B cell (primary cell): ENCODE measurements around the gene SLC7A5. TPM values are rescaled to one million over a fixed set of nuclear protein-coding genes. Genes with fewer than 3 reads are reported as not detected.
A peak's percentile ranks its signal among the peaks of the same experiment; 100 is the strongest.

Source experiments
- ATAC-seq: fragments of 200-7000 bp; cut with Tn5 transposase; one replicate; pipeline ENCODE4 v1.10.0; 2021; ENCODE audit warnings: low read depth, mild to moderate bottlenecking, moderate number of reproducible peaks, moderate library complexity
- CTCF ChIA-PET: fragments of 350-600 bp; sonication (Branson Sonifier 250); formaldehyde crosslinking; loops from one replicate; lab custom pipeline; 2021; ENCODE audit warnings: antibody characterized with exemption, inconsistent platforms; lab: Charles Lee
- POLR2A ChIA-PET: fragments of 350-600 bp; sonication (Branson Sonifier 250); formaldehyde crosslinking; loops from one replicate; lab custom pipeline; 2021; ENCODE audit warnings: antibody characterized with exemption; lab: Charles Lee
- DNase-seq: peaks from one replicate; pipeline ENCODE4 v3.0.0; 2013
- H2AFZ ChIP-seq: 2 replicates; pipeline ENCODE4 v1.6.1; 2012; ENCODE audit warnings: mild to moderate bottlenecking, low read depth, low read length; ENCODE audit not compliant: insufficient read depth, poor library complexity, severe bottlenecking
- H3K27ac ChIP-seq, 2 donors: 1 replicate in 1 of 2; 2 replicates in 1 of 2; pipeline ENCODE4 v1.5.1; 2012 to 2013; ENCODE audit warnings: low read length in 2 of 2, mild to moderate bottlenecking in 2 of 2, moderate library complexity in 1 of 2
- H3K27me3 ChIP-seq, 4 experiments: fragments of 200-600 bp in 1 of 4; sonication (generic) in 1 of 4; replicated peaks in 1 of 4; 1 replicate in 2 of 4; 2 replicates in 2 of 4; pipeline versions ENCODE4 v1.6.1 to v1.7.0; 2013 to 2016; ENCODE audit warnings: low read length in 3 of 4, mild to moderate bottlenecking in 2 of 4, mixed read lengths in 1 of 4, moderate library complexity in 1 of 4; ENCODE audit not compliant: insufficient read depth in 4 of 4, control insufficient read depth in 3 of 4; ENCODE audit errors: control extremely low read depth in 1 of 4
- H3K36me3 ChIP-seq, 2 experiments: replicated peaks in 1 of 2; 1 replicate in 1 of 2; 2 replicates in 1 of 2; pipeline versions ENCODE4 v1.6.1 to v1.7.1; 2013; ENCODE audit warnings: low read length in 1 of 2; ENCODE audit not compliant: insufficient read depth in 2 of 2, control insufficient read depth in 1 of 2; ENCODE audit errors: control extremely low read depth in 1 of 2, extremely low read depth in 1 of 2
- H3K4me1 ChIP-seq, 2 donors: fragments of 200-600 bp in 1 of 2; sonication (generic) in 1 of 2; 1 replicate in 1 of 2; 2 replicates in 1 of 2; pipeline versions ENCODE4 v1.5.1 to v1.6.1; 2013 to 2017; ENCODE audit warnings: low read length in 2 of 2; ENCODE audit not compliant: control insufficient read depth in 2 of 2, insufficient read depth in 2 of 2
- H3K4me2 ChIP-seq: replicated peaks from 2 replicates; pipeline ENCODE3; 2012; ENCODE audit warnings: mild to moderate bottlenecking, low read depth, low read length; ENCODE audit not compliant: poor library complexity, severe bottlenecking
- H3K4me3 ChIP-seq, 5 experiments: fragments of 200-600 bp in 1 of 5; sonication (generic) in 1 of 5; 1 replicate in 3 of 5; 2 replicates in 2 of 5; pipeline versions ENCODE4 v1.5.1 to v1.7.0; 2011 to 2016; ENCODE audit warnings: low read length in 4 of 5, mild to moderate bottlenecking in 4 of 5, low read depth in 2 of 5, control low read depth in 1 of 5, moderate library complexity in 1 of 5; ENCODE audit not compliant: insufficient read depth in 1 of 5; ENCODE audit errors: control extremely low read depth in 1 of 5, extremely low read depth in 1 of 5
- H3K79me2 ChIP-seq: fragments of 200-600 bp; sonication (generic); one replicate; pipeline ENCODE4 v1.6.0; 2016; ENCODE audit warnings: low read length; ENCODE audit not compliant: control insufficient read depth, insufficient read depth
- H3K9ac ChIP-seq: fragments of 200-600 bp; sonication (generic); 2 replicates; pipeline ENCODE4 v1.6.1; 2017; ENCODE audit warnings: mild to moderate bottlenecking, low read length, moderate library complexity
- H3K9me3 ChIP-seq, 3 donors: one replicate each; pipeline versions ENCODE4 v1.6.1 to v1.7.1; 2013; ENCODE audit warnings: low read length in 2 of 3; ENCODE audit not compliant: control insufficient read depth in 2 of 3, insufficient read depth in 1 of 3; ENCODE audit errors: control extremely low read depth in 1 of 3
- H4K20me1 ChIP-seq: 2 replicates; pipeline ENCODE4 v1.6.0; 2012; ENCODE audit warnings: mild to moderate bottlenecking, low read length; ENCODE audit not compliant: insufficient read depth, control insufficient read depth, poor library complexity, severe bottlenecking
- H3K27ac Mint-ChIP-seq: one replicate; pipeline ENCODE4 v1.8.0; 2021; ENCODE audit warnings: mixed read lengths
- H3K27me3 Mint-ChIP-seq: one replicate; pipeline ENCODE4 v1.8.0; 2021; ENCODE audit warnings: mixed read lengths
- H3K4me1 Mint-ChIP-seq: one replicate; pipeline ENCODE4 v1.8.0; 2021; ENCODE audit warnings: mixed read lengths
- H3K4me3 Mint-ChIP-seq: one replicate; pipeline ENCODE4 v1.8.0; 2021; ENCODE audit warnings: mixed read lengths
- H3K9me3 Mint-ChIP-seq: one replicate; pipeline ENCODE4 v1.8.0; 2022; ENCODE audit warnings: mixed read lengths; ENCODE audit not compliant: insufficient read depth
- CTCF ChIP-seq: fragments of 200-600 bp; IDR thresholded peaks from one replicate; pipeline ENCODE4 v1.8.0; 2022; ENCODE audit warnings: antibody characterized with exemption, mild to moderate bottlenecking
- EZH2 ChIP-seq: IDR thresholded peaks from 2 replicates; pipeline ENCODE4 v1.6.1; 2012; ENCODE audit warnings: borderline replicate concordance, low read depth, mild to moderate bottlenecking, moderate library complexity, low read length; ENCODE audit not compliant: insufficient read depth, poor library complexity, severe bottlenecking
- WGBS: methylation state at CpG from one replicate; pipeline ENCODE4 v1.1.5; 2013; ENCODE audit warnings: missing lambda C conversion rate; ENCODE audit not compliant: insufficient coverage; 5-methylcytosine and 5-hydroxymethylcytosine counted together
- intact Hi-C: fragments of 100-400 bp; cut with micrococcal nuclease; formaldehyde crosslinking; loops from one replicate; pipeline ENCODE4 v1.10.0; 2022
- polyA plus RNA-seq: library from polyadenylated mRNA; depleted of rRNA; stranded (reverse); fragments of >200 nt; gene quantifications from 2 replicates; pipeline ENCODE4 v1.2.3, GENCODE V29; 2012
- total RNA-seq, 2 donors: library from RNA; stranded (reverse); fragments of 120-200 nt in 1 of 2; gene quantifications; 1 replicate in 1 of 2; 2 replicates in 1 of 2; pipeline versions ENCODE4 v1.2.3 to v1.2.4, GENCODE V29; 2013 to 2022

The SLC7A5 gene
- total and polyA plus RNA-seq, 2 donors (not counting 1 experiment from before 2014, with no cell fraction given): 2.5 to 20.9 TPM

DNA sequence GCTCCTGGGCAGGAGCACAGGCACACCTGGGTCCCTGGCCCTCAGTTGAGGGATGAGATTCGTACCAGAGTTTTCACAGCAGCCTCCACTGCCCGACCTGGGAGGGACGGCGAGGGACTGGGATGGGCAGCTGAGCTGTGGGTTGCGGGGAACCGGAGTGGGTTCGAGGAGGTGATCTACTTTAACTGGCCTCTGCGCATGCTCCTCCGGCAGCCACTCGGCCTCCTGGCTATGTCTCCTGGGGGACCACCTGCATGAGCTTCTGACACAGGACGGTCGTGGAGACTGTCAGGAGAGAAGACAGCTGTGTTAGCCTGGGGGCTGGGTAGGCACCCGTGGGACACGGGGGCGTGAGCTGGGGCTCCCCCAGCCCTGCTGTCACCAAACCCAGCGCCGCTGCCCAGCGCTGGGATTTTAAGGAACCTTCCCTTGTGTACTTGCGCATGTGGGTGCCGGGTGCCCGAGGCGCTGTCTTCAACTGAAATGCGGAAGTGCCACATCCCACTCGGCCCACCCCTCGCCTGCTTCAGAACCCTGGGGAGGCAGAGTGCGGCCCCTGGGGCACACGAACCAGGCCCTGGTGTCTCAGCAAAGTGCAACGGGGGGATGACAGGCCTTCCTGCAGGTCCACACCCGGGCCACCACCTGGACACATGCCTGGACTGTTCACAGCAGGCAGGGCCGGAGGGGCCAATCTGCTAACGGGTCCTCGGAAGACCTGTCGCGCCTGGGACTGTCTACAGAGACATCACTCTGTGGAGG, 36.4 kb downstream of the SLC7A5 start:
- Histone ChIP-seq H3K9ac (no peak overlapping the region), H3K4me1 (peaks cover 3 to 27% of the 10 kb centered on the region in 2 donors), H3K4me2 (peak overlapping the region; percentile 63), H3K27me3 (no peaks in the 10 kb centered on the region), H3K36me3 (peaks cover 0 to 9% of the 10 kb centered on the region in 2 experiments), H3K27ac (peak overlapping the region in 1 of 2 donors; percentile 49), H4K20me1 (no peaks in the 10 kb centered on the region), H3K9me3 (no peaks in the 10 kb centered on the region), H3K4me3 (peak overlapping the region in 2 of 5 experiments; percentile 8 to 14), H2AFZ (peak overlapping the region; percentile 47), H3K79me2 (no peaks in the 10 kb centered on the region)
- POLR2A ChIA-PET: interaction anchor here (2.1 kb wide), 1 partner anchor 23 kb away, joined by 6 read pairs; no protein-coding TSS in a partner anchor
- 32% methylated on average over 34 of the region's 34 CpGs for WGBS
- CTCF ChIA-PET: interaction anchor here (1.0 to 3.6 kb wide), 4 partner anchors 17 to 54 kb away, joined by 5 to 16 read pairs (median 10); no protein-coding TSS in a partner anchor
- H3K4me1 Mint-ChIP-seq: peaks cover 16% of the 10 kb centered on the region
- TF ChIP-seq EZH2 (no peak), CTCF (no peak)
- H3K9me3 Mint-ChIP-seq: no peaks in the 10 kb centered on the region
- intact Hi-C loops: loop anchor here (1.0 kb wide), 1 partner anchor 23 kb away; no protein-coding TSS in a partner anchor
- H3K4me3 Mint-ChIP-seq: peak overlapping the region; percentile 45
- DNase-seq (peak; percentile 86), ATAC-seq (peak; percentile 88)
- H3K27ac Mint-ChIP-seq: peak overlapping the region; percentile 63
- no peaks in the 10 kb centered on the region for H3K27me3 Mint-ChIP-seq

DNA sequence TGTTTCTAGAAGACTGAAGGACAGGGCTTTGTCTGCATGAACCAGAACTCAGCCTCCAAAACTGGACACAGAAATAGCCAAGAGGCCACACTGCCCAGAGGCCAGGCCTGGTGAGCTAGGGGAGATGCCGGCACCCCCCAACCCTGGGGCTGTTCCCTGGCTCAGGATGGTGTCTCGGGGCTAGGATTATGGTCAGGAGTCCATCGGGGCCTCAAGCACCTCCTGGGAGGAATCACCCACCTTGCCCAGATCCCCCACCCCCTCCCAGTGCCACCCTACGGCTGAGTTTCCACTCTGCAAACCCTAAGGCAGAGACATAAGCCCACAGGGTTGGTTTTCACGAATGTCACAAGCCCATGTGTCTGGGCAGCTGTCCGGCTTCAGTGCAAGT, 37.2 kb downstream of the SLC7A5 start:
- no peaks in the 10 kb centered on the region for H4K20me1 ChIP-seq
- WGBS: 72% methylated on average over 4 of the region's 6 CpGs
- peaks cover 16% of the 10 kb centered on the region for H3K4me1 Mint-ChIP-seq
- intact Hi-C loops: no loop called here
- no peak for ATAC-seq
- no peaks in the 10 kb centered on the region for H3K27me3 Mint-ChIP-seq
- no peak overlapping the region for H3K4me2 ChIP-seq
- no peak overlapping the region for H2AFZ ChIP-seq
- H3K4me3 ChIP-seq: no peak overlapping the region
- H3K27ac ChIP-seq: no peak overlapping the region
- POLR2A ChIA-PET: interaction anchor here (2.1 kb wide), 1 partner anchor 22 kb away, joined by 6 read pairs; no protein-coding TSS in a partner anchor
- no peaks in the 10 kb centered on the region for H3K9me3 ChIP-seq
- no peaks in the 10 kb centered on the region for H3K27me3 ChIP-seq
- DNase-seq: no peak
- H3K4me3 Mint-ChIP-seq: no peak overlapping the region
- peaks cover 0 to 9% of the 10 kb centered on the region in 2 experiments for H3K36me3 ChIP-seq
- CTCF ChIA-PET: interaction anchor here (1.0 to 3.6 kb wide), 4 partner anchors 17 to 53 kb away, joined by 5 to 16 read pairs (median 10); no protein-coding TSS in a partner anchor
- H3K9ac ChIP-seq: no peak overlapping the region
- H3K4me1 ChIP-seq: peaks cover 3 to 27% of the 10 kb centered on the region in 2 donors
- no peak overlapping the region for H3K27ac Mint-ChIP-seq
- TF ChIP-seq CTCF: no peak
- no peak for TF ChIP-seq EZH2
- no peaks in the 10 kb centered on the region for H3K79me2 ChIP-seq
- no peaks in the 10 kb centered on the region for H3K9me3 Mint-ChIP-seq
